IPS-NIHi7 (cell line): ENCODE measurements around the gene BACH1.
"Not testable (repeated sequence)": the region's sequence is repeated elsewhere in the genome, so short reads cannot be mapped to it uniquely, and the experiment has no call there.

Experiments
- DNase-seq: peaks from one replicate; pipeline ENCODE4 v3.0.0; 2012; ENCODE audit warnings: mixed read lengths; ENCODE audit errors: extremely low spot score

The BACH1 gene

GRCh38 chr21:29298348-29299045, at the start of gene BACH1:
Gene BACH1, plus strand, starts transcription at chr21:29298922. Its CDS starts 22,359 bp downstream, at chr21:29321281.
- DNase-seq, result peak; percentile 96

- DNase-seq, result not testable (repeated sequence)
These were observed 49.4 kb upstream of the BACH1 start for GRCh38 chr21:29249289-29249688.

- no peak for DNase-seq
These were observed 48.1 kb upstream of the BACH1 start for GRCh38 chr21:29250636-29251035.

GRCh38 chr21:29253861-29254260, 44.9 kb upstream of the BACH1 start:
- not testable (repeated sequence) for DNase-seq

GRCh38 chr21:29254550-29254949, 44.2 kb upstream of the BACH1 start:
- no peak for DNase-seq

GRCh38 chr21:29256126-29256910, 42.4 kb upstream of the BACH1 start:
- no peak for DNase-seq

GRCh38 chr21:29257701-29258100, 41.0 kb upstream of the BACH1 start:
- no peak for DNase-seq

GRCh38 chr21:29258626-29259338, 39.9 kb upstream of the BACH1 start:
- DNase-seq, result no peak

- no peak for DNase-seq
These were observed 38.3 kb upstream of the BACH1 start for GRCh38 chr21:29260461-29260860.

GRCh38 chr21:29261555-29262540, 36.9 kb upstream of the BACH1 start:
- DNase-seq, result no peak

- DNase-seq, result no peak
These were observed 34.0 kb upstream of the BACH1 start for GRCh38 chr21:29264721-29265120.

- no peak for DNase-seq
These were observed 32.8 kb upstream of the BACH1 start for GRCh38 chr21:29265690-29266479.

GRCh38 chr21:29267666-29268065, 31.1 kb upstream of the BACH1 start:
- DNase-seq, result no peak

- no peak for DNase-seq
These were observed 26.8 kb upstream of the BACH1 start for GRCh38 chr21:29271927-29272333.

GRCh38 chr21:29277442-29277841, 21.3 kb upstream of the BACH1 start:
- DNase-seq, result no peak

- no peak for DNase-seq
These were observed 19.2 kb upstream of the BACH1 start for GRCh38 chr21:29279558-29279957.

- DNase-seq, result not testable (repeated sequence)
These were observed 16.9 kb upstream of the BACH1 start for GRCh38 chr21:29281801-29282200.

GRCh38 chr21:29287383-29287782, 11.3 kb upstream of the BACH1 start:
- no peak for DNase-seq

- no peak for DNase-seq
These were observed 10.5 kb upstream of the BACH1 start for GRCh38 chr21:29288239-29288638.

GRCh38 chr21:29289317-29289716, 9.4 kb upstream of the BACH1 start:
- no peak for DNase-seq
